Measurements from ENCODE around the gene IL13RA1. TPM values are rescaled to one million over a fixed set of nuclear protein-coding genes. Genes with fewer than 3 reads are reported as not detected.

Gene IL13RA1
- total RNA-seq, 2 donors from 2014 or later = 15.2 to 23.6 TPM

DNA sequence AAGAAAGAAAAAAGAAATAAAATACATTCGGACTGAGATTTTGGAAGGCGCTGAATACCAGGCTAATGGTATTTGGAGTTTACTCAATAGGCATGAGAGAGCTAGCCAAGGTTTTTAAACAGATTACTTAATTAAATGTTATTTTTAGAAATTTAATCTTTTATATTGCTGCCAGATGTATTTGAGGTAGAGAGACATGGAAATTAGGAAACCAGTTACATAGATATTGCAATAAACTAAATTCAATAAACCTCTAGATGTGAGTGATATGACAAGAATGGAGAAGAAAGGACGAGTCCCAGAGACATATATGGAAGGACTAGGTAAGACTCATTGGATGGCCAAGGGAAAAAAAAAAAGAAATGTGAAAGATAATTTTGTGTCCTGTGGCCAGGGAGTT lies 38.5 kb upstream of the IL13RA1 start:
- WGBS, 2 donors = 84 to 86% methylated on average over 3 of the region's 3 CpGs
- intact Hi-C loops (cut with DNase I) = no loop called here

GRCh38 chrX:118693843-118694242 lies 33.6 kb upstream of the IL13RA1 start:
- ATAC-seq (no peak), DNase-seq (no peak)
- WGBS, 2 donors = 59 to 62% methylated on average over 2 of the region's 2 CpGs
- no peaks in the 10 kb centered on the region for H3K9me3 ChIP-seq
- H3K27me3 ChIP-seq = no peaks in the 10 kb centered on the region
- H3K36me3 ChIP-seq (replicated peaks in 1 of 2; ENCODE audit: insufficient read depth in 1 of 2, low read depth in 2 of 2) = no peaks in the 10 kb centered on the region
- no peak for TF ChIP-seq POLR2A (IDR thresholded peaks at IDR 0.05)
- TF ChIP-seq, protein P1, sequence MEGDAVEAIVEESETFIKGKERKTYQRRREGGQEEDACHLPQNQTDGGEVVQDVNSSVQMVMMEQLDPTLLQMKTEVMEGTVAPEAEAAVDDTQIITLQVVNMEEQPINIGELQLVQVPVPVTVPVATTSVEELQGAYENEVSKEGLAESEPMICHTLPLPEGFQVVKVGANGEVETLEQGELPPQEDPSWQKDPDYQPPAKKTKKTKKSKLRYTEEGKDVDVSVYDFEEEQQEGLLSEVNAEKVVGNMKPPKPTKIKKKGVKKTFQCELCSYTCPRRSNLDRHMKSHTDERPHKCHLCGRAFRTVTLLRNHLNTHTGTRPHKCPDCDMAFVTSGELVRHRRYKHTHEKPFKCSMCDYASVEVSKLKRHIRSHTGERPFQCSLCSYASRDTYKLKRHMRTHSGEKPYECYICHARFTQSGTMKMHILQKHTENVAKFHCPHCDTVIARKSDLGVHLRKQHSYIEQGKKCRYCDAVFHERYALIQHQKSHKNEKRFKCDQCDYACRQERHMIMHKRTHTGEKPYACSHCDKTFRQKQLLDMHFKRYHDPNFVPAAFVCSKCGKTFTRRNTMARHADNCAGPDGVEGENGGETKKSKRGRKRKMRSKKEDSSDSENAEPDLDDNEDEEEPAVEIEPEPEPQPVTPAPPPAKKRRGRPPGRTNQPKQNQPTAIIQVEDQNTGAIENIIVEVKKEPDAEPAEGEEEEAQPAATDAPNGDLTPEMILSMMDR (IDR thresholded peaks at IDR 0.05) = no peak
- H3K27ac ChIP-seq = no peak overlapping the region
- intact Hi-C loops (cut with DNase I) = no loop called here
- no peaks in the 10 kb centered on the region for H3K4me1 ChIP-seq
- H3K4me3 ChIP-seq = no peak overlapping the region

More for the DNA sequence above, 38.5 kb upstream of the IL13RA1 start:
- no peaks in the 10 kb centered on the region for H3K36me3 ChIP-seq (replicated peaks in 1 of 2; ENCODE audit: insufficient read depth in 1 of 2, low read depth in 2 of 2)
- TF ChIP-seq, protein P1 (IDR thresholded peaks at IDR 0.05) = no peak
- no peak for TF ChIP-seq POLR2A (IDR thresholded peaks at IDR 0.05)
- DNase-seq (no peak), ATAC-seq (no peak)
- no peaks in the 10 kb centered on the region for H3K9me3 ChIP-seq
- H3K4me1 ChIP-seq = no peaks in the 10 kb centered on the region
- no peaks in the 10 kb centered on the region for H3K27me3 ChIP-seq
- H3K27ac ChIP-seq = no peak overlapping the region
- H3K4me3 ChIP-seq = no peak overlapping the region

GRCh38 chrX:118694638-118695037 lies 32.8 kb upstream of the IL13RA1 start:
- ATAC-seq = no peak

DNA sequence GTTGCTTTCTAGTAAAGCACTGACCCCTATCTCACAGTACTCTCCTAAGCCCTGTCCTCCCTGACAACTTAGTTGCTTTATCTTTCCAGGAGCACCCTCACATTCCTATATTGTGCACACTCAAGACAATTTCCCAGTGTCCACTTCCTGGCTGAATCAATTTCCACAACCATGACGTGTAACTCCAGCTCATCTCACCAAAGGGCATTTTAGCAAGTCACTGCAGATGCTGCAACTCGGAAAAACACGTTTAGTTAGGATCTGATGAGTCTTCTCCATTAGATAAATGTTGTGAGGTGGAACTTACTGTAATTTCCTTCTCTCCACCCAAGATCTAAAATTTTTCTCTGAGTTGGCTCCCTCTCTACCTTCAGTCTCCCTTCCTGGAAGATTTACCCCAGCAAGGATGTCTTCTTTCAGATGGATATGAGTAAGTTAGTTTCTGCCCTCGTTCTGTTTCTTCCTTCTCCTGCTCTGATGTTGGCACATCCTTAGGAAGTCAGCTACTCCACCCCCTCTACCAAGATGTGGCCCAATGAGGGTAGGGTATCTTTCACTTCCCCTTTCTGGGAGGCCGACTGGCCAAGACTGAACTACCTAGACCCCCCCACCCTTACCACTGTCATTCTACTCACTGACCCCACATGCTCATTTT lies 28.8 kb upstream of the IL13RA1 start:
- no peak overlapping the region for H3K4me3 ChIP-seq
- H3K27ac ChIP-seq = no peak overlapping the region
- intact Hi-C loops (cut with DNase I) = no loop called here
- WGBS, 2 donors = 66 to 85% methylated on average over 5 of the region's 5 CpGs
- DNase-seq (peak in 1 of 4 donors; percentile 28), ATAC-seq (no peak)
- no peaks in the 10 kb centered on the region for H3K9me3 ChIP-seq
- H3K27me3 ChIP-seq = no peaks in the 10 kb centered on the region
- no peak for TF ChIP-seq POLR2A (IDR thresholded peaks at IDR 0.05)
- TF ChIP-seq, protein P1 (IDR thresholded peaks at IDR 0.05) = no peak
- no peaks in the 10 kb centered on the region for H3K4me1 ChIP-seq
- H3K36me3 ChIP-seq (replicated peaks in 1 of 2; ENCODE audit: insufficient read depth in 1 of 2, low read depth in 2 of 2) = no peaks in the 10 kb centered on the region

More at GRCh38 chrX:118694638-118695037, 32.8 kb upstream of the IL13RA1 start:
- H3K36me3 ChIP-seq (replicated peaks in 1 of 2; ENCODE audit: insufficient read depth in 1 of 2, low read depth in 2 of 2) = no peaks in the 10 kb centered on the region
- TF ChIP-seq, protein P1 (IDR thresholded peaks at IDR 0.05) = no peak
- TF ChIP-seq POLR2A (IDR thresholded peaks at IDR 0.05) = no peak
- 72 to 84% methylated on average over 5 to 6 of the region's 6 CpGs for WGBS, 2 donors
- no peak overlapping the region for H3K27ac ChIP-seq
- H3K27me3 ChIP-seq = no peaks in the 10 kb centered on the region
- no peak overlapping the region for H3K4me3 ChIP-seq
- DNase-seq = no peak
- H3K4me1 ChIP-seq = no peaks in the 10 kb centered on the region
- intact Hi-C loops (cut with DNase I) = no loop called here
- no peaks in the 10 kb centered on the region for H3K9me3 ChIP-seq

DNA sequence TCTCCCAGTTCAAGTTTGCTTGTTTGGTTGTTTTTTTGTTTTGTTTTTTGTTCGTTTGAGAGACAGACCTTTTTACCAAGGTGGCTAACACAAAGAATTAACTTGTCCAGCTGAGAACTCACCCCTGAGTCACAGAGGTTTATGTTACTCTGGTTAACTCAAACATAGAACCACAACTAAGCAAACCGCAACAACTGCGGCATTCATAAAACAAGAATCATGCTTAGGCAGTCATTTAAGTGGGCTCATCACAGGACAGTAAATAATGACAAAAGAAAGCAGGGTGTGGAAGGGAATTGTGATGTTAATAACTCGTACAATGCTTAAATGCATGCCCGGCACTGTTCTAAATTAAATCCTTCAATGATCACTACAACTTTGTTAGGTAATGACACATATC lies 24.7 kb upstream of the IL13RA1 start:
- Histone ChIP-seq H3K36me3 (replicated peaks in 1 of 2; ENCODE audit: insufficient read depth in 1 of 2, low read depth in 2 of 2) (no peaks in the 10 kb centered on the region), H3K4me1 (no peaks in the 10 kb centered on the region), H3K4me3 (no peak overlapping the region), H3K9me3 (no peaks in the 10 kb centered on the region), H3K27ac (no peak overlapping the region), H3K27me3 (no peaks in the 10 kb centered on the region)
- WGBS, 2 donors = 86 to 90% methylated on average over 5 of the region's 5 CpGs
- TF ChIP-seq, protein P1 (IDR thresholded peaks at IDR 0.05) = no peak
- no peak for TF ChIP-seq POLR2A (IDR thresholded peaks at IDR 0.05)
- ATAC-seq (no peak), DNase-seq (no peak)
- intact Hi-C loops (cut with DNase I) = no loop called here

Measured in body of pancreas (tissue), 4 donors.